ENCODE results near the gene SOX10.

Gene SOX10

GRCh38 chr22:37983860-37984791 is at the start of gene SOX10:
Gene SOX10 (minus strand): TSS chr22:37984555. CDS start chr22:37983784, 771 bp downstream.
- DNase-seq (ENCODE audit: low spot score), result no peak

DNA sequence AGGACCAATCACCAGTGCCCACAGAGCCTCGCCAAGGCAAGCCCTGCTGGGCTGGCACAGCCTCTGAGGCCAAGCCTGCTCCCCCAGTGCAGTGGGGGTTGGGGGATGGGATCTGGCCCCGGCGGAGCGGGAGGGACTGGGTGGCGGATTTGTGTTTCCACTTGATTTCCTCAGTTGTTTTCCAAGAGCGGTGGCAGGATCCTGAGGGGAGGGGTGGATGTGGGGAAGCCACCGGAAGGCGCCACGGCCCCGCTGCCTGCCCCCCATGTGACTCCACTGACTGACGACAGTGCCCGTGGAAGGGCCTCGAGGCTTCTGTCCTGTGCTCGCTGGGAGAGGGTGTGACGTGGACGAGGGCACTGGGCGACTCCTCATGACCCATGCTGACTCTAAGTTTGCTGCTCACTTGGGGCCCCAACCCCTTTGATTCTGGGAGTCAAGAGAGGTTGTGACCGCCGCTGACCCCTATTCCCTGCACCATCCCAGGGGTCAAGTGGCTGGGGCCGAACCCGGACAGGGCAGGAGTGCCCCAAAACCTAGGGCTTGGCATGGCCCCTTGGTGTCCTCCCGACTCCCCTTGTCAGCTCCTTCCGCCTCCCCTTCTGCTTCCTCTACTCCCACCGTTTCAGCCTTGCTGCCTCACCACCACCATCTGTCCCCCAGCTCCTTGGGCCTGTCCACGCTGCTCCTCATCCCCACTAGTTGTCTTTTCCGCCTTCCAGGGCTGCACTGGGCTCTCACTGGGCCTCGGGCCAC is 49.3 kb upstream of the SOX10 start:
- no peak for DNase-seq (ENCODE audit: low spot score)

DNA sequence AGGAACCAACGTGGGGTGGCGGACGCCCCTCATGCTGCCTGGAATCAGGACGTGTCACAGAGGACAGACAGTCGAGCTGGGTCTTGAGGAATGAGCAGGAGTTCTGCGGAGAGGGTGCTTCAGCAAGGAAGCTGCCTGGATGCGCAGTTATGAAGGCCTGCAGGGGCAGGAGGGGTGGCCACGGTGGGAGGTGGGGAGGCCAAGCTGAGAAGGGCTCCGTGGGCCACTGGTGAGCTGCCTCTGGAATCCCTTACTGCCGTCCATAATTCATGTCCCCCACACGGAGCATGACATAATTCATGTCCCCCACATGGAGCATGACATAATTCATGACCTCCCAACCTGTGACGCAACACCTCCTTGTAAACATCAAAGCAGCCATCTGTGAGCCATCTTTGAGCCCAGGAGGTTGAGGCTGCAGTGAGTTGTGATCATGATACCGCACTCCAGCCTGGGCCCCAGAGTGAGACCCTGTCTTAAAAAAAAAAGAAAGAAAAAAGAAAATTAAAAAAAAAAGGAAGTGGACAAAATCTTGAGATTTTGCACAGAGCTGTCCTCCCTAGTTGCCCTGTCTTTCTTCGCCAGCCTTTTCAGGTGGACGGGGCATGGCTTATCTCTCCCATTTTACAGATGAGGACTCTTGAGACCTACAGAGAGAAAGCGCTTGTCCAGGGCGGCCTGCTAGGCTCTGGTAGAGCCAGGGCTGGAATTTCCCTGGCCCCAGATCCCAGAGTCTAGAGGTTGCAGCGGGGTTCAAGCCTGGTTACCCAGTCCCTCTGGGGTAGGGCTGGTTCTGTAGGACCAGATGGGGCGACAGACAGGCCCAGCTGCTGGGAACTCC is 48.5 kb upstream of the SOX10 start:
- no peak for DNase-seq (ENCODE audit: low spot score)

DNA sequence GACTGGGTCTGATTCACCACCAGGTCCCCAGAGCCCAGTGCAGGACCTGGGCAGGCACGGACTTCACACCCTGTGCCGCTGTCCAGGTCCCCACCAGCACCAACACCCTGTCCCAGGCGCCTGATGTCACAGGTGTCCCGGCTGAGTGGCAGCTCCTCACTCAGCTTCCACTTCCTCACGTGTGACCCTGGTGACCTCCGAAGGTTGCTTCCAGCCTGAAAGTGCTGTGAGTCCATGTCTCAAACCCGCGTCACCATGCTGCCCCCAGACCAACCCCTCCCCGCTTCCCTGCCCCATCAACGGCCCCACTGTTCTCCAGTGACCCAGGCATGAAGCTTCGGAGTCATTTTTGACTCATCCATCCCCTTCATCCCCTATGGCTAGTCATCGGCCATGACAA is 47.1 kb upstream of the SOX10 start:
- no peak for DNase-seq (ENCODE audit: low spot score)

DNA sequence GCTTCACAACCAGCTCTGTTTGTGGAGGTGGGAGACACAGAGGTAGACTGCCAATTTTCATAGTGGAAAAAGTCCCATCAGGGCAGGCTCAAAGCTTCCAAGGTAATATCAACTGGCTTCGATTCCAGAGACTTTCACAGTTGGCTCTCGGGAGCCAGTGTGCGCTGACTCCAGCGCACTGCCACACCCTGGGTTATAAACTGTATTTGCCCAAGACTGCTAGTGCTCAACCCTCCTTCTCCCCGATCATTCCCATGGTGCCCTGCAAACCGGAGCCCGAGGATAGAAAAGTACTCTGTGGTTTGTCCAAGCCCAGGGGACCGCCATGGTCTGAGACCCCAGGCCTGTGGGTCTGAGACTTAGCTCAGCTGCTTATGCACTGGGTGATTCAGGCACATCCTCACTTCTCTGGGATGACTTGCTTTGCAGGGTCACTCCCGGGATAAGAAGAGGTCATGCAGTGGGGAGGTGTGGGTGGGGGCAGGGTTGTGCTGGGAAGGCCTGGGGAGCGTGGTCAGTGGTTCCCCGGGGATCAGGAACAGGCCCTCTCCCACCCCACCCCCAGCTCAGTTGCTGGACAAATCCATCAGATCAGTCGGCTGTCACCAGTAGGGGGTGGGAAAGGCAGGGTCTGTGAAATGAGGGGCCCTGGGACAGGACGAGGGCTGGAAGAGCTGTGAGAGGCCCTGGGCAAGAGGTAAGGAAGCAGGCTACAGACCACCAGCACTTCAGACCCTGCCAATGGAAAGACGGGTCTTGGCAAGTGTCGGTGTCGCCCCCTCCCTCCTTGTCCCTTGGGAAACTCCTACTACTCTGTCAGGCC is 46.2 kb upstream of the SOX10 start:
- DNase-seq (ENCODE audit: low spot score), result no peak

GRCh38 chr22:38029901-38030300 is 45.5 kb upstream of the SOX10 start:
- DNase-seq (ENCODE audit: low spot score), result no peak

DNA sequence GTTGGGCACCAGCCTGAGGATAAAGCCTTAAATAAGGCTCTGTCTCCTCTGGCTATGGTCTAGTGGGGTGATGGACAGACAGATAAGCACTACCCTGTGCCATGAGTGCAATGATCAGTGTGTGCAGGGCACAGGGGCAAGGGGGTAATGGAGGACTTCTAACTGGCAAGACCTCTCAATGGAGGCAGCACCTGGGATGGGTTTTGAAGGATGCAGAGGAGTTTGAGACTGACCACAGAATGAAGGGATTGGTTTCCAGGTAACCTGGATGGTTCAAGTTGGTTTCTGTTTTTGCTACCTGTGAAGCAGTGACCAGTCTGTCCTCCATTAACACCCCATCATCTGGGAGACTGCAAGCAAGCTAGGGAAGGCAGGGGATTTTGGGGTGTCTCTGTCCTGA is 45.0 kb upstream of the SOX10 start:
- no peak for DNase-seq (ENCODE audit: low spot score)

- no peak for DNase-seq (ENCODE audit: low spot score)
Observed at GRCh38 chr22:38028344-38029130, 44.2 kb upstream of the SOX10 start.

- DNase-seq (ENCODE audit: low spot score), result no peak
Observed at GRCh38 chr22:38027487-38027886, 43.1 kb upstream of the SOX10 start.

DNA sequence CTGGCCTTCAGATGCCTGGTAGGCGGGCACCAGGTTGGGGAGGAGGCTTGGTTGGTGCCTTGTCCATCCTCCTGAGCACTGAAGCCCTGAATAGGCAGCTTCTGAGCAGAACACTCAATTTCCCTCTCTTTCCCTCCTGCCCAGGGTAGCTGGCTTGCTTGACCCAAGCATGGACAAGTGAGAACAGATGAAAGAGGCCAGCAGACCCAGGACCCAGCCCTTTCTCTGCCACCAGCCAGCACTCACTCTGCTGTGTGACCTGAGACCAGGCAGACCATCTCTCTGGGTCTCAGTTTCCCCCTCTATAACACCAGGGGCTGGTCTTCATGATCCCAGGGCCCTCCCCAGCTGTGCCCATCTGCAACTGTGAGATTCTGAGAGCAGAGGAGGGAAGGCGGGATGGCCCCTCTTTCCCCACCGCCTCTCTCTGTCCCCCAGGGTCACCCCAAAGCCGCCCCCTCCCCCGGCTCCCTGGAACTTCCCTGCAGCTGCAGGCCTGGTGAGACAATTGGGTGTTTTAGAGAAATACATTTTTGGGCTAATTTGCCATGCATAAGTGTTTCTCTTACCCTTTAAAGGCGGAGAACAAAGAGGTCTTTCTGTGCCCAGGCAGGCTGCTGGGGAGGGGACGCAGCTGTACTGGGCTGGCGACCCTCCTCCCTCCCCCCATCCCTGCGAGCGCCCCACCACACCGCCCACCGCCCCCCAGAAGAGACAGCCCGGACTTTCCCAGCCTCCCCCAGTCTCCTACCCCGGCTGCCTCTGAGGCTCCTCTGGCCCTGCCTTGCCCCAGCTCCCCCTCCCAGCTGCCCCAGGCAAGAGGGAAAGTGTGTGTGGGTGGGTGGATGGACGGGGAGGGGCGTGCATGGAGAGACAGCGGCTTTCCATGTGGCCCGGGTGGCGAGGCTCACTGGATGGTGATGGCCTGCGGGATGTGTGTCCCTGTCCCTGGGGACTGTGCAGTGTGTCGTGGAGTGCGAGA is 42.1 kb upstream of the SOX10 start:
- DNase-seq (ENCODE audit: low spot score), result no peak

DNA sequence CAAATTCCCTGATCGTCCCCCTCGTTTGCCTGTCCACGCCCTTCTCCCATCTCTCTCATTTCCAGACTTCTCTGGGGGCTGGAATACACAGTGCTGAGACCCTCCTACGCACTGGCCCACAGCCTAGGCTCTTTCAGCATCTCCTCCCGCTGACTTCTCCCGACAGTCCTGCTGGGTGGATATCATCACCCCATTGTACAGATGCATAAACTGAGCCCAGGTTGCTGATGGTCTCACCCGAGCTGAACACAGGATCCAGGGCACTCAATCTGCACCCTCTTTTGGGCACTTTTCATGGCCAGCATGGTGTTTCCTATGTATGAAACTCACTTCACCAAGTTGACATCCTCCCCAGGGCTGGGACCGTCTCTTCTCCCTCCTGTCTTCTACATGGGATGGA is 41.2 kb upstream of the SOX10 start:
- DNase-seq (ENCODE audit: low spot score), result no peak

GRCh38 chr22:38023045-38023444 is 38.7 kb upstream of the SOX10 start:
- no peak for DNase-seq (ENCODE audit: low spot score)

DNA sequence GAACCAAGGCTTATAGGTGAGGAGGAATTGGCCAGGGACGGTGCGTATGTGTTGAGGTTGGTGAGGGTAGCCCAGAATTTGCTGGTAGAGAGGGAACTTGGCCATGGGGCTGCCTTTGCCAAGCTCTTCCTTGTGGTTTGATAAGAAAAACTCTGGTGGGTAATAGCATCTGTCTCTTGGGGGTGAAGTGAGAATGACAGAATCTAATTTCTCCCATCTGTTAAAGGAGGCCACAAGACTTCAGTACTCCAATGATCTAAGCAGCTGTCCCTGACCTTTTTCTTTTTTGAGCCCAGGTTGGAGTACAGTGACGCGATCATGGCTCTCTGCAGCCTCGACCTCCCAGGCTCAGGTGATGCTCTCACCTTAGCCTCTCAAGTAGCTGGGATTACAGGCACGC is 36.9 kb upstream of the SOX10 start:
- DNase-seq (ENCODE audit: low spot score), result no peak

GRCh38 chr22:38018938-38019827 is 34.8 kb upstream of the SOX10 start:
- no peak for DNase-seq (ENCODE audit: low spot score)

DNA sequence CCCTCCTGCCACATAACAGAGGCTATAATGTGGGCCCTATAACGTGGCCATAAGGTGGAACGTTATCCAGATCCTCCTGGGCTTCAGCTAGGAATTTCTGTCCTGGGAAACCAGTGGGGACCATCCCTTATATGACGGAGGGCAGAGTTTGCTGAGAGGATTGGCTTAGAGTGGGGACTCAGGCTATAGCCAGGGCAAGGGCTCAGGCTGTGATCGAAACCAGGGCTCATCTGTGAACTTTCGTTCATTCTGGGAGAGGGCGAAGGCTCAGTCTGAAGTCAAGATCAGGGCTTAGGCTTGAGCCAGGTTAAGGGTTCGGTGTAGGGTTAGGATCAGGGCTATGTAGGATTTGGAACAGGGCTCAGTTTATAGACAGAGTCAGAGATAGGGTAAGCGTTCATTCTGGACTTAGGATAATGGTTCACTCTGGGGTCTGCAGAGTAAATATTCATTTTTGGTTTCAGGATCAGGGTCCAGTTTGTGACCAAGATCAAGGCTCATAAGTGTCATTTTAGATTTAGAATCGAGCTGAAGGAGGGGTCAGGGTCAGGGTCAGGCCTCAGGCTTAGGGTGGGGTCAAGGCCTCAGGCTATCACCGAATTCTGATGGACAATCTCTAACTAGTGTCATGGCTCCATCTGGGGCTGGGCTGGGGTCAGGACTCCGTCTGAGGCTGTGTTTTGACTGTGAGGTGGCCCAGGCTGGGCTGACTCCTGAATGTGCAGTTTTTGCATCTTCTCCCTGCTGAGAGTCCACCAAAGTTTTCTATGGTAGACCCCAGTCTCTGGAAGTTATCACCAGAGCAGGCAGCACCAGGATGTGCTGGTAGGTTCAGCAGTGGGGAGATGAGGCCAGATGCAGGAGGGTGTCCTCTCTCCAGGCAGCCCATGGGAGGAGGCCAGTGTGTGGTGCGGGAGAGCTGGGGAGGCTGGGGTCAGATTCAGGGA is 33.9 kb upstream of the SOX10 start:
- no peak for DNase-seq (ENCODE audit: low spot score)

GRCh38 chr22:38017272-38017920 is 33.0 kb upstream of the SOX10 start:
- no peak for DNase-seq (ENCODE audit: low spot score)
